ENCODE results near the gene PCSK2. TPM values are rescaled to one million over a fixed set of nuclear protein-coding genes. Genes with fewer than 3 reads are reported as not detected.

Gene PCSK2
- total and polyA plus RNA-seq, 10 donors, result 0.06 to 0.17 (median 0.16) TPM; not detected in 3

DNA sequence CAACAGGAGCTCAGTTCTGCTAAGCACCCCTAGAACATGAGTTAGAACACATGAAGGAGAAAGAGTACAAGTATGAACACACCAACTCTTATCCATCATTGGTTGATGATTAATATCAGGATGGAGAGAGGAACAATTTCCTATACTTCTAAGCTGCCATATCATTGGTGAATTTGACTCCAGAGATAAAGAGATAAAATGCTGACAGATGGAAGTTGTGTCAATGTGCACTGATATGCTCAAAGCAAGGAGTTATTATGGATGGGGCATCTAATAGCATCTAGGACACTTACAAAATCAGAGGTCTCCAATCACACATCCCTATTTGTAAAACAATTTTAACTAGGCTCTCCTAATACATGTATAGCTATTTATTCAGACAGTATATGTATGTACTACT lies 159.0 kb downstream of the PCSK2 start:
- H3K36me3 ChIP-seq, result no peaks in the 10 kb centered on the region
- peaks cover 0 to 6% (median 0%) of the 10 kb centered on the region in 7 donors for H3K27me3 ChIP-seq (replicated peaks in 1 of 7)
- no peak for DNase-seq
- no peak overlapping the region for H3K27ac ChIP-seq
- TF ChIP-seq, protein P1, sequence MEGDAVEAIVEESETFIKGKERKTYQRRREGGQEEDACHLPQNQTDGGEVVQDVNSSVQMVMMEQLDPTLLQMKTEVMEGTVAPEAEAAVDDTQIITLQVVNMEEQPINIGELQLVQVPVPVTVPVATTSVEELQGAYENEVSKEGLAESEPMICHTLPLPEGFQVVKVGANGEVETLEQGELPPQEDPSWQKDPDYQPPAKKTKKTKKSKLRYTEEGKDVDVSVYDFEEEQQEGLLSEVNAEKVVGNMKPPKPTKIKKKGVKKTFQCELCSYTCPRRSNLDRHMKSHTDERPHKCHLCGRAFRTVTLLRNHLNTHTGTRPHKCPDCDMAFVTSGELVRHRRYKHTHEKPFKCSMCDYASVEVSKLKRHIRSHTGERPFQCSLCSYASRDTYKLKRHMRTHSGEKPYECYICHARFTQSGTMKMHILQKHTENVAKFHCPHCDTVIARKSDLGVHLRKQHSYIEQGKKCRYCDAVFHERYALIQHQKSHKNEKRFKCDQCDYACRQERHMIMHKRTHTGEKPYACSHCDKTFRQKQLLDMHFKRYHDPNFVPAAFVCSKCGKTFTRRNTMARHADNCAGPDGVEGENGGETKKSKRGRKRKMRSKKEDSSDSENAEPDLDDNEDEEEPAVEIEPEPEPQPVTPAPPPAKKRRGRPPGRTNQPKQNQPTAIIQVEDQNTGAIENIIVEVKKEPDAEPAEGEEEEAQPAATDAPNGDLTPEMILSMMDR (IDR thresholded peaks at IDR 0.05 in 8 of 11, conservative IDR thresholded peaks at IDR 0.05 in 3 of 11), result no peak
- TF ChIP-seq POLR2A (IDR thresholded peaks at IDR 0.05) (no peak), POLR2AphosphoS5 (IDR thresholded peaks at IDR 0.05) (no peak)
- no peaks in the 10 kb centered on the region for H3K4me1 ChIP-seq
- no peak overlapping the region for H3K4me3 ChIP-seq
- intact Hi-C loops (cut with DNase I; ENCODE audit: low total_unique reads), result no loop called here
- no peaks in the 10 kb centered on the region for H3K9me3 ChIP-seq

DNA sequence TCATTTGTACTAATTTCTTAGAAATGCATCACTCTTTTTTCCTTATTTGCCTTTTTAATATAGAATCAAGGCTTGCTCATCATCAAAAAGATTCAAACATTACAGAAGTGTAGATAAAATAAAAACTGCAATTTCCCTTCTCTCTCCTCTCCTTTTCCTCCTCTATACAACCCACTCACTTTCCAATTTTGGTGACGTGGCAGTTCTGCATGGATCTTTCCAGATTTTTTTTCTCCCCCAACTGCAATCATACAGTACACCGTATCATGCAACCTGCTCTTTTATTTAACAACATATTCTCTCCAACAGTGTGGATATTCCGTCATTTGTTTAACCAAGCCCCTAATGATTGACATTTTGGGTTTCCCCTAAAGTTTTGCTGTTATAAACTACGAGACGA lies 163.8 kb downstream of the PCSK2 start:
- WGBS, 5 donors, result 73 to 87% (median 81%) methylated on average over 5 of the region's 5 CpGs

DNA sequence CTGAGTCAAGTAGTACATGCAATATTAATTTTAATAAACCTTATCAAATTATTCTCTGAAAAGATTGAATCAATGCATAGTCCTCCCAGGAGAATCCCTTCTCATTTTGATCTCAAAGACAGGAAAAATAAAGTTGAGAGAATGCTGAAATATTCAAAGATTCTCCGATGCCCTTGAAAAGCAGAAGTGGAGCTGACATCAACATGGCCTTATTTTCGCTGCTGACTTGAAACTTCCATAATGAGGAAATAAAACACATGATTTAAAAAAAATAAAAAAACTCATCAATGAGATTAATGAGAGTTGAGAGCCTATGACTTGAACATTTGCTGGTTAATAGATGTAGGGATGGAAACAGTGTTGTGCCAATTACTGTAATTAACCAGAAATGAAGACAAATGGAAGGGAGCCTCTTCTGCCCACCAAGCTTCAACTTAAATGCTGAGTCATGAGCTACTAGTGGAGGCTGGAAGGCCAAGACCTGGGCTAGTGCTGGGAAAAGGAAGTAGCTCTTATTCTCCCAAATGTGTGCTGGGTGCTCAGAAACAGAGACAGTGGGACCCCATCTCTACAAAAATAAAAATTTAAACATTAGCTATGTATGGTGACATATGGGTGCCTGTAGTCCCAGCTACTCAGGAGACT lies 164.4 kb downstream of the PCSK2 start:
- no peak overlapping the region for H3K27ac ChIP-seq
- no peaks in the 10 kb centered on the region for H3K9me3 ChIP-seq
- TF ChIP-seq POLR2AphosphoS5 (IDR thresholded peaks at IDR 0.05), result no peak
- TF ChIP-seq, protein P1 (IDR thresholded peaks at IDR 0.05 in 8 of 11, conservative IDR thresholded peaks at IDR 0.05 in 3 of 11), result no peak
- no peak for TF ChIP-seq POLR2A (IDR thresholded peaks at IDR 0.05)
- H3K27me3 ChIP-seq (replicated peaks in 1 of 7), result no peaks in the 10 kb centered on the region
- intact Hi-C loops (cut with DNase I; ENCODE audit: low total_unique reads), result no loop called here
- no peak for DNase-seq
- no peak overlapping the region for H3K4me3 ChIP-seq
- WGBS, 5 donors, result 37 to 55% (median 43%) methylated on average over 2 of the region's 2 CpGs
- H3K4me1 ChIP-seq, result no peaks in the 10 kb centered on the region
- H3K36me3 ChIP-seq, result no peaks in the 10 kb centered on the region

More for the DNA sequence above, 163.8 kb downstream of the PCSK2 start:
- no peak for TF ChIP-seq POLR2A (IDR thresholded peaks at IDR 0.05)
- TF ChIP-seq POLR2AphosphoS5 (IDR thresholded peaks at IDR 0.05), result no peak
- TF ChIP-seq, protein P1 (IDR thresholded peaks at IDR 0.05 in 8 of 11, conservative IDR thresholded peaks at IDR 0.05 in 3 of 11), result no peak
- H3K4me1 ChIP-seq, result no peaks in the 10 kb centered on the region
- H3K4me3 ChIP-seq, result no peak overlapping the region
- intact Hi-C loops (cut with DNase I; ENCODE audit: low total_unique reads), result no loop called here
- H3K9me3 ChIP-seq, result no peaks in the 10 kb centered on the region
- H3K27ac ChIP-seq, result no peak overlapping the region
- no peaks in the 10 kb centered on the region for H3K27me3 ChIP-seq (replicated peaks in 1 of 7)
- H3K36me3 ChIP-seq, result no peaks in the 10 kb centered on the region
- no peak for DNase-seq

DNA sequence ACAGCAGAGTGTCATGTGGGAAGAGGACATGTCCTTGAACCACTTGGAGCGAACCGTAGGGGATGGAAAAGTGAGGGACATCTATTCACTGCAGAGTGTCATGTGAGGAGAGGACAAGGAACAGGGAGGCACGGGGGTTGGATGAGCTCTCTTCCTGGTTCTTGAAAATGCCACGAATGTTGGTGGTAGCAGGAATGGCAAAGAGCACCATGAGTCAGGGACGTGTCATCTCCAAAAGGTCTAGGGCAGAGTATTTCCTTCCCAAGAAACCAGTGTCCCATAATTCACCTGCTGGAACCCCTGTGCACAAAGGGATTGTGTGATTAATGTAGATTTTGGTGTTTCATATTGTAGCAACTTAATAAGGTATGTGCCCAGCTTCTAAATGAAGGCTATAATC lies 167.6 kb downstream of the PCSK2 start:
- TF ChIP-seq, protein P1 (IDR thresholded peaks at IDR 0.05 in 8 of 11, conservative IDR thresholded peaks at IDR 0.05 in 3 of 11), result no peak
- TF ChIP-seq POLR2A (IDR thresholded peaks at IDR 0.05) (no peak), POLR2AphosphoS5 (IDR thresholded peaks at IDR 0.05) (no peak)
- 48 to 70% (median 60%) methylated on average over 5 of the region's 5 CpGs for WGBS, 5 donors
- Histone ChIP-seq H3K27me3 (replicated peaks in 1 of 7) (no peaks in the 10 kb centered on the region), H3K27ac (no peak overlapping the region), H3K4me3 (no peak overlapping the region), H3K36me3 (no peaks in the 10 kb centered on the region), H3K4me1 (no peaks in the 10 kb centered on the region), H3K9me3 (no peaks in the 10 kb centered on the region)
- no peak for DNase-seq
- intact Hi-C loops (cut with DNase I; ENCODE audit: low total_unique reads), result no loop called here

Data from spleen (tissue), 11 donors.